Keratinocyte (primary cell): ENCODE results near the gene NDUFV1.

Source experiments
- EZH2 ChIP-seq: IDR thresholded peaks from one replicate; pipeline ENCODE4 v1.6.1; 2012; ENCODE audit warnings: inconsistent platforms, mild to moderate bottlenecking, low read length, moderate library complexity
- TF ChIP-seq, protein P1 (sequence below), 3 experiments: IDR thresholded peaks in 1 of 3; conservative IDR thresholded peaks in 1 of 3; optimal IDR thresholded peaks in 1 of 3; 2 replicates in 2 of 3; 3 replicates in 1 of 3; pipeline versions ENCODE3 to v1.5.1; 2011; ENCODE audit warnings: low read length in 3 of 3, mild to moderate bottlenecking in 3 of 3, moderate library complexity in 2 of 3, control low read depth in 1 of 3, inconsistent platforms in 1 of 3; ENCODE audit not compliant: insufficient read depth in 2 of 3; ENCODE audit errors: extremely low read depth in 1 of 3

DNA sequence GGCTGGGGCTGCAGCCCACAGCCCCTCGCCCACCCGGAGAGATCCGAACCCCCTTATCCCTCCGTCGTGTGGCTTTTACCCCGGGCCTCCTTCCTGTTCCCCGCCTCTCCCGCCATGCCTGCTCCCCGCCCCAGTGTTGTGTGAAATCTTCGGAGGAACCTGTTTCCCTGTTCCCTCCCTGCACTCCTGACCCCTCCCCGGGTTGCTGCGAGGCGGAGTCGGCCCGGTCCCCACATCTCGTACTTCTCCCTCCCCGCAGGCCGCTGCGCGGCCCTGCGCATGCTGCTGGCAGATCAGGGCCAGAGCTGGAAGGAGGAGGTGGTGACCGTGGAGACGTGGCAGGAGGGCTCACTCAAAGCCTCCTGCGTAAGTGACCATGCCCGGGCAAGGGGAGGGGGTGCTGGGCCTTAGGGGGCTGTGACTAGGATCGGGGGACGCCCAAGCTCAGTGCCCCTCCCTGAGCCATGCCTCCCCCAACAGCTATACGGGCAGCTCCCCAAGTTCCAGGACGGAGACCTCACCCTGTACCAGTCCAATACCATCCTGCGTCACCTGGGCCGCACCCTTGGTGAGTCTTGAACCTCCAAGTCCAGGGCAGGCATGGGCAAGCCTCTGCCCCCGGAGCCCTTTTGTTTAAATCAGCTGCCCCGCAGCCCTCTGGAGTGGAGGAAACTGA, 22.4 kb upstream of the NDUFV1 start:
- TF ChIP-seq, protein P1, sequence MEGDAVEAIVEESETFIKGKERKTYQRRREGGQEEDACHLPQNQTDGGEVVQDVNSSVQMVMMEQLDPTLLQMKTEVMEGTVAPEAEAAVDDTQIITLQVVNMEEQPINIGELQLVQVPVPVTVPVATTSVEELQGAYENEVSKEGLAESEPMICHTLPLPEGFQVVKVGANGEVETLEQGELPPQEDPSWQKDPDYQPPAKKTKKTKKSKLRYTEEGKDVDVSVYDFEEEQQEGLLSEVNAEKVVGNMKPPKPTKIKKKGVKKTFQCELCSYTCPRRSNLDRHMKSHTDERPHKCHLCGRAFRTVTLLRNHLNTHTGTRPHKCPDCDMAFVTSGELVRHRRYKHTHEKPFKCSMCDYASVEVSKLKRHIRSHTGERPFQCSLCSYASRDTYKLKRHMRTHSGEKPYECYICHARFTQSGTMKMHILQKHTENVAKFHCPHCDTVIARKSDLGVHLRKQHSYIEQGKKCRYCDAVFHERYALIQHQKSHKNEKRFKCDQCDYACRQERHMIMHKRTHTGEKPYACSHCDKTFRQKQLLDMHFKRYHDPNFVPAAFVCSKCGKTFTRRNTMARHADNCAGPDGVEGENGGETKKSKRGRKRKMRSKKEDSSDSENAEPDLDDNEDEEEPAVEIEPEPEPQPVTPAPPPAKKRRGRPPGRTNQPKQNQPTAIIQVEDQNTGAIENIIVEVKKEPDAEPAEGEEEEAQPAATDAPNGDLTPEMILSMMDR (optimal IDR thresholded peaks at IDR 0.05 in 1 of 3, IDR thresholded peaks at IDR 0.05 in 1 of 3, conservative IDR thresholded peaks at IDR 0.05 in 1 of 3; ENCODE audit: extremely low read depth in 1 of 3, insufficient read depth in 2 of 3, low read length in 3 of 3), result no peak
- no peak for TF ChIP-seq EZH2
